ENCODE data around the gene MT1M.
A peak's percentile ranks its signal among the peaks of the same experiment; 100 is the strongest.

The MT1M gene

GRCh38 chr16:56629531-56629930, 2.9 kb upstream of the MT1M start:
- no peak for DNase-seq

- no peak for DNase-seq
These were observed 2.3 kb upstream of the MT1M start for GRCh38 chr16:56630134-56630533.

- DNase-seq = no peak
These were observed 1.3 kb upstream of the MT1M start for GRCh38 chr16:56631197-56631596.

GRCh38 chr16:56631832-56632155, 665 bp upstream of the MT1M start:
- no peak for DNase-seq

- DNase-seq = no peak
These were observed 448 bp downstream of the MT1M start for GRCh38 chr16:56632848-56633365.

- DNase-seq = no peak
These were observed 1.1 kb downstream of the MT1M start for GRCh38 chr16:56633535-56633934.

GRCh38 chr16:56634715-56635440, 2.4 kb downstream of the MT1M start:
- DNase-seq = no peak

- DNase-seq = no peak
These were observed 3.0 kb downstream of the MT1M start for GRCh38 chr16:56635441-56635967.

- no peak for DNase-seq
These were observed 4.4 kb downstream of the MT1M start for GRCh38 chr16:56636616-56637413.

- DNase-seq = peak; percentile 44
These were observed 5.6 kb downstream of the MT1M start, which contains the start of gene MT1A for GRCh38 chr16:56637814-56638750. MT1A (plus strand) TSS chr16:56638666; CDS start chr16:56638739, 73 bp downstream.

- no peak for DNase-seq
These were observed 6.6 kb downstream of the MT1M start for GRCh38 chr16:56639045-56639444.

- no peak for DNase-seq
These were observed 7.6 kb downstream of the MT1M start for GRCh38 chr16:56640076-56640475.

- no peak for DNase-seq
These were observed 8.7 kb downstream of the MT1M start for GRCh38 chr16:56641166-56641565.

- peak; percentile 27 for DNase-seq
These were observed 10.8 kb downstream of the MT1M start for GRCh38 chr16:56643080-56643778.

GRCh38 chr16:56643833-56644232, 11.4 kb downstream of the MT1M start:
- no peak for DNase-seq

- no peak for DNase-seq
These were observed 12.9 kb downstream of the MT1M start for GRCh38 chr16:56645311-56645710.

- no peak for DNase-seq
These were observed 13.4 kb downstream of the MT1M start for GRCh38 chr16:56645838-56646237.

- no peak for DNase-seq
These were observed 15.4 kb downstream of the MT1M start for GRCh38 chr16:56647641-56648431.

- DNase-seq = no peak
These were observed 16.8 kb downstream of the MT1M start for GRCh38 chr16:56649271-56649670.

GRCh38 chr16:56649820-56650219, 17.4 kb downstream of the MT1M start:
- DNase-seq = no peak

GRCh38 chr16:56651586-56651985, 19.1 kb downstream of the MT1M start, which contains the start of gene MT1B:
MT1B (plus strand) TSS chr16:56651886; CDS start chr16:56651954, 68 bp downstream.
- DNase-seq = no peak

Data from midbrain (tissue), 1 donor.